GDM1 (cell line): Measurements from ENCODE around the gene FAM43B.

Source experiments
- DNase-seq: peaks from one replicate; lab custom pipeline; 2025; lab: John Stamatoyannopoulos, UW

The FAM43B gene

DNA sequence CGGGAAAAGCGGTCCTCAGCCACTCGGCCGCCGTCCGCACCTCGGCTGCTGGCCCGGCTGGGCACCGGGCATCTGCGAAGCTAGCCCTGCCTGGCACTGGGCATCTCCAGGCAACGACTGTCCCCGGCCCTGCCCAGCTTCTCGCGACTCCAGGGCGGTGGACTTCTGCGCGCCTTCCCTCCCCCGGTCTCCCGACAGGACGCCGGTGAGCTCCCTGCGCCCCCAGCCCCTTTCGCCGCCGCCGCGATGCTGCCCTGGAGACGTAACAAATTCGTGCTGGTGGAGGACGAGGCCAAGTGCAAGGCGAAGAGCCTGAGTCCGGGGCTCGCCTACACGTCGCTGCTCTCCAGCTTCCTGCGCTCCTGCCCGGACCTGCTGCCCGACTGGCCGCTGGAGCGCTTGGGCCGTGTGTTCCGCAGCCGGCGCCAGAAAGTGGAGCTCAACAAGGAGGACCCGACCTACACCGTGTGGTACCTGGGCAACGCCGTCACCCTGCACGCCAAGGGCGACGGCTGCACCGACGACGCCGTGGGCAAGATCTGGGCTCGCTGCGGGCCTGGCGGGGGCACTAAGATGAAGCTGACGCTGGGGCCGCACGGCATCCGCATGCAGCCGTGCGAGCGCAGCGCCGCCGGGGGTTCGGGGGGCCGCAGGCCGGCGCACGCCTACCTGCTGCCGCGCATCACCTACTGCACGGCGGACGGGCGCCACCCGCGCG is 514 bp downstream of the FAM43B start:
- no peak for DNase-seq

DNA sequence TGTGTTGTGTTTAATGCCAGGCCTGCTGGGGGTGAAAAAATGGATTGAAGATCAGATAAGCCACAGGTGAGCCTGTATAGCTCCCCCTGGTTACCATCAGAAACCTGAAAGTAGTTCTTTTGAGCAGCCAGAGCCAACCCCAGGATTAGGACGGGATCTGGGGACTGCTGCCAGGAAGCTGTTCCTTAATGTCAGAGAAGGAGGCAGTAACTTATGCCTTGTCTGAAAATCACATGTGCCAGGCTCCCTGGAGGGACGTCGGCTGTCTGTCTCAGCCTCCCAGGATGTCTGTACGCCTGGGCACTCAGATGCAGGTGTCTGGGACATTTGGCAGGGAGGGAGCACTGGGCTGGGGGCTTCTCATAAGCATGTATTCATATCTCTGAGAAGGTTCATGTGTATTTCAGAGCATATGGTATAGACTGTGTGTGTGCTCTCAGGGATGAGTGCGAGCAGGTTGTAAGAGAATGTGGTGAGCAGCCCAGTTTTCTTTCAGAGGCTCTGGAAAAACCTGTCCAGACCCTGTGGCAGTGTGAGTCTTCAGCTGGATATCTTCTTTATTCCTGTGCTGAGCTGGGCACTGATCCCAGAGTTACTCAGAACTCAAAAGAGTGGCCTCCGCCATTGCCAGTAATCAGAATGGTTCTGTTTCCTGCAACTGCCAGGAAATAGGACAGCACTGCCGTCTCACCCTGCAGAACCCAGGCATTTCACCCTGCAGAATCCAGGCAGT is 2.8 kb downstream of the FAM43B start:
- DNase-seq = no peak

DNA sequence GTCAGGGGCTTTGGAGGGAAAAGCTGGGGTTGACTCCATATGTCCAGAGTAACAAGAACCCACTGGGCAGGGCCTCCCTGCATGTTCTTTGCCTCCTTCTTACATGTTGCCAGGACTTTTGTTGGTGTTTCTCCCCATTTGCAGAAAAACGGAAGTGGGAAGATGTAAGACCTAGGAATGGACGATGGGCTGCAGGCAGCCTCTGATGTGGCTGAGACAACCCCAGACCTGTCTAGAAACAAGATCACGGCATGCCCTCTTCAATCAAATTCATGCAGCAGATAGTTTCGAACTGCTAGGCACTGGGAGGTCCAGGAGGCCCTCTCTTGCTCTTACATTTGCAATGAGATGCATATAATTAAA is 3.4 kb downstream of the FAM43B start:
- no peak for DNase-seq

DNA sequence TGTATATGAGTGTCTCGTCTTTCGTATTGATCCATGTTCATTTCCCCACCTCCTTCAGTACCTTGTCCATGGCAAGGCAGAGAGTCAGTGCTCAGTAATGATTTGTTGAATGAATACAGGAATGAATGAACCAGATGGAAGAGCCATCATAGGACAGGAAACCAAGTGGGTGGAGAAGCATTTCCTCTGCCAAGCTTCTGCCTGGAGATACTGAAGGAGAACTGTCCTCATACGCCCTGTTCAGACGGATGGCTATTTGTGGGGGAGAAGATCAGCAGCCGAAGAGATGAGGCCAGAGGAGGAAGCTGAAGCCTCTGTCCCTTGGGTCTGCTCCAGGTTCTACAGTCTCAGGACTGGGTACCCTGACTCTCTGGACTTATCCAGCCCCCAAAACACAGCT is 5.8 kb downstream of the FAM43B start:
- no peak for DNase-seq

DNA sequence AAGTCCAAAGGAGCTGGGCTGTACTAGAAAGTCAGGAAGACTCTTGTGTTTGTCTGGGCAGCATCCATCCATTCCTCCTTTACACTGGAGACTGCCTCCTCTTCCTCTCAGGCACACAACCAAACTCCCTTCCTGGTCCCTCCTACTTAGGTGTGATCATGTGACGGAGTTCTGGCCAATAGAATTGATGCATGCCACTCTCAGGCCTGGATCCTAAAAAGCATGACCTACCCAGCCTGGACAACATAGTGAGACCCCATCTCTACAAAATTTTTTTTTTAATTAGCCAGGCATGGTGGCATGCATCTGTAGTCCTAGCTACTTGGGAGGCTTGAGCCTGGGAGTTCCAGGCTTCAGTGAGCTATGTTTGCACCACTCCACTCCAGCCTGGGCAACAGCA is 8.6 kb downstream of the FAM43B start:
- no peak for DNase-seq

DNA sequence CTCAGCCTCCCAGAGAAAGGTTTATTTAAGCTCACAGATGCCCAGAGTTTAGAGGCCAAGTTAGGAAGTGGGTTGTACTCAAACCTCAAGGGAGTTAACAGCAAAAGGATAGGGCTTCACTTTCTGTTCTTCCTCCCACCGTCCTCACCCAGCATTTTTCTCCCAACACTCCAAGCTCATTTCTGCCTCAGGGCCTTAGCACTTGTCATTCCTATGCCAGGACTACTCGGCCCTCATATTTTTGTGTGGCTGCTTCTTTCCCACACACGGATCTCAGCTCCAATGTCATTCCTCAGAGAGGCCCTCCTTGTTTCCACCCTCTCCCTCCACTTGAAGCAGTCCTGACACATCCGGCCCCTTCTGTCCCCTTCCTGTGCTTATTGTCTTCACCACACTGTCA is 12.9 kb downstream of the FAM43B start:
- no peak for DNase-seq

DNA sequence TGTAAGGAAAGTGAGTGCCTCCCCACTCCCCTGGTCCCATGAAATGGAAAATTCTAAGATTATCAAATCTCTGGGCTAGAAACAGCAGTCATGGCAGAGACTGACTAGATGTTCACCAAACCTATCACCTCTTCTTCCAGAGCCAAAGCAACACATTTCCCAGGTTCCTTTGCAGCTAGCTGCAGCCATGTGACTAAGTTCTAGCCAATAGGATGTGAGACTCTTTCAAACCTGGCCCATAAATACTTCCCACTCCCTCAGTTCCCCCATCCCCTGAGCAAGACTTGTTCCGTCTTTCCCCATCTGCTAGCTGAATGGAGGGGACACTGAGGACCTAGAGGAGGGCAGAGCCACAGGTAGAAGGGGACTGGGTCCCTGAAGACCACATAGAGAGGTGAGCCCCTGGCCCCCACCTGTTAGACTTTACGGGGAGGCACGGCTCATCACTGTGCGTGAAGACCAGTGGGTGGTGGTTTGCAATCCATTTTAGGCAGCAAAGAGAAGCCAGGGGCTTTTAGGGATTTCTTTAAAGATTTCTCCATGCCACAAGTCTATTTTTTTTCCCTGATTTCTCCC is 17.2 kb downstream of the FAM43B start:
- no peak for DNase-seq

DNA sequence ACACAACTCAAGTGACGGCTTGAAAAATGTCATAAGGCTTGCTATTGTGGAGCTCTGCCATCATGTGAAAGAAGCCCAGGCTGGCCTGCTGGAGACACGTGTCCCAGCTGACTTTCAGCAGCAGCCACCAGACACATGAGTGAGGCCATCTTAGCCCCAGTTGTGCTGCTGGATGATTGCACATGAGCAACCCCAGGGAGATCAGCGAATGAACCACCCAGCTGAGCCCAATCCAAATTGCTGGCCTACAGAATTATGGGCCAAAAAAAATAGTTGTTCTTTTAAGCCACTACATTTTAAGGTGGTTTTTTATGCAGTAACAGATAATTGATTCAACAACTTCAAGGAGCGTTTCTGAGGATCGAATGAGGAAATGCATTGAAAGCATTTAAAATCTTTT is 19.1 kb downstream of the FAM43B start:
- no peak for DNase-seq

DNA sequence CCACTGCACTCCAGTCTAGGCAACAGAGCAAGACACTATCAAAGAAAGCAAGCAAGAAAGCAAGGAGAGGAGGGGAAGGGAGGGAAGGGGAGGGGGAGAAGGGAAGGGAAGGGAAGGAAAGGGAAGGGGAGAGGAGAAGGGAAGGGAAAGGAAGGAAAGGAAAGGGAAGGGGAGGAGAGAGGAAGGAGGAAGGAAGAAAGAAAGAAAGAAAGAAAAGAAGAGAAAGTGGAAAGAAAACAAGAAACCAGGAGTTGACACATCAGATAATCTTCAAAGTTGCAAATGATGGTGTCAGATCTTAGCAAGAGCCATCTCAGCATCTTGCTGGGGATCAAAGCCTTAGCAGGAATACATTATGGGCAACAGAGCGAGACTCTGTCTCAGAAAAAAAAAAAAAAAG is 21.6 kb downstream of the FAM43B start:
- no peak for DNase-seq

DNA sequence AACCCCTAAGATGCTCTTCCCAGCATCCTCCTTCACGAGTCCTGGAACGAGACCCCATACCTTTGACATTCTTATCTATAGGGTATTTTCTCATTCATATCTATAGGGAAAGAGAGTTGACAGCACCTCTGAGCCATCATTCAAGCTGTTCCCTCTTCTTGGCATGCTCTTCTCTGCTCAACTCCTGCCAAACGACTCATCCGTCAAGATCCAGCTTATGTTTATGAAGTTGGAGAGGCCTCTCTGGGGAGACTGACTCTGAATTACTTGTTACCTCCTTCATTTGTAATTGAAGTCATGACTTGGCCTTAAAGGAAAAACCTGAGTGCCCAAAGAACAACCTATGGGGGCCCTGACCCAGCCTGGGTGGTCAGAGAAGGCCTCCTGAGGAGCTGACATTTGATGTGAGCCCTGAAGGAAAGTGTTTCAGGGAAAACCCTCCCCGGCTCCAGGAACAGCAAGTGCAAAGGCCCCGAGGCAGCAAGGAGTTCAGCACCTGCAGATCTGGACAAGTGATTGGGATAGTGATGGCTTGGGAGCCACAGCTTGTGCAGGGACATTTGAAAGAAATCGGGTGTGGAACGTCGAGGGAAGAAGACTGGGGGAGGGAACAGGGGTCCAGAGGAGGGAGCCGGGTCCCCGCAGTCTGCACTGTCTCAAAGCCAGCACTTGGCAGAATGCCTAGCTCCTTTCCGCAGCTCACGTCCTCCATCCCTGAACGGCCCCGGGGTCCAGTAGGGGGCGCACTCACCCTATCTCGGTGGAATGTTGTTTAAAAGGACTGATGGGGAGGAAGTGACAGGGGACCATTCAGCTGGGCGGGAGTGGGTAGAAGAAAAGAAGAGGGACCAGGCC is 22.5 kb downstream of the FAM43B start:
- DNase-seq = peak; percentile 71

DNA sequence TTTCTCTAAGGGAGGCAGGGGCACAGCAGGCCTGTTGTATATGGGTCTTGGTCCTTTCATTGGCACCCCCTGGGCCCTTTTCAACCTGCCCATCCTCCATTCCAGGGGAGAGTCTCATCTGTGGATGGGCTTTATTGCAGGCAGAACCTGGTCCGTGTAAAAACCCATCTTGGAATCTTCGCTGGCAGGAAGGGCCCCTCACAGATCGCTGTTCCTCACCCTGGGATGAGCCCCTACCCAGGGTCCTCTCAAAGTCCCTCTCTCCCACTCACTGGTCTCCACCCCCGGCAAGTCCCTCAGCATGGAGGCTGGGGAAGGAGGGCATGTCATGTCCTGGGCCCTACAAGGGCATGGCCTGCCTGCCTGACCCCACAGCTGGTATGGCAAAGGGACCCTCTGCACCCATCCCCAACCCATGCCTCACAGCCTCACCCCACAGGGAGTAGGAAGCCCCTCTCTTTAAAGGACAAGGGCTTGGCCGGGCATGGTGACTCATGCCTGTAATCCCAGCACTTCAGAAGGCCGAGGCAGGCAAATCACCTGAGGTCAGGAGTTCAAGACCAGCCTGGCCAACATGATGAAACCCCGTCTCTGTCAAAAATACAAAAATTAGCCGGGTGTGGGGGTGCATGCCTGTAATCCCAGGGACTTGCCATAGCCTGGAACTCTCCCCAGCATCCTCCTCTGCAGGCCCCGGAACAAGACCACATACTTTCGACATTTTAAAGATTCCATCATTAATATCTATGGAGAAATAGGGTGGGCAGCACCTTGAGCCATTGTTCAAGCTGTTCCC is 23.4 kb downstream of the FAM43B start:
- DNase-seq = no peak

DNA sequence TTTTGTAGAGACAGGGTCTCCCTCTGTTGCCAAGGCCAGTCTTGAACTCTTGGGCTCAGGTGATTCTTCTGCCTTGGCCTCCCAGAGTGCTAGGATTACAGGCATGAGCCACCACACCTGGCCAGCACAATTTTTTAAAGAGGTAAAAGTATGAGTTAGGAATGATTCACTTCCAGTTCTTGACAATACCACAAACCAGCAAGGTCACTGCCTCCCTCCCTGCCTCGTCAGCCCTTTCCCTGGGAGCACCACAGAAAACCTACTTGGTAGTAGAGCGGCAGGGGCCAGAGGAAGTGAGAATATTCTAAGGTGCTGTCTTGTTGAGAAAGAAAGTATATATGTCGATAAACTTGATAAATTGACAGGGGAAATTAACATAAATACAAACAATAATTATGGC is 25.7 kb downstream of the FAM43B start:
- DNase-seq = no peak

DNA sequence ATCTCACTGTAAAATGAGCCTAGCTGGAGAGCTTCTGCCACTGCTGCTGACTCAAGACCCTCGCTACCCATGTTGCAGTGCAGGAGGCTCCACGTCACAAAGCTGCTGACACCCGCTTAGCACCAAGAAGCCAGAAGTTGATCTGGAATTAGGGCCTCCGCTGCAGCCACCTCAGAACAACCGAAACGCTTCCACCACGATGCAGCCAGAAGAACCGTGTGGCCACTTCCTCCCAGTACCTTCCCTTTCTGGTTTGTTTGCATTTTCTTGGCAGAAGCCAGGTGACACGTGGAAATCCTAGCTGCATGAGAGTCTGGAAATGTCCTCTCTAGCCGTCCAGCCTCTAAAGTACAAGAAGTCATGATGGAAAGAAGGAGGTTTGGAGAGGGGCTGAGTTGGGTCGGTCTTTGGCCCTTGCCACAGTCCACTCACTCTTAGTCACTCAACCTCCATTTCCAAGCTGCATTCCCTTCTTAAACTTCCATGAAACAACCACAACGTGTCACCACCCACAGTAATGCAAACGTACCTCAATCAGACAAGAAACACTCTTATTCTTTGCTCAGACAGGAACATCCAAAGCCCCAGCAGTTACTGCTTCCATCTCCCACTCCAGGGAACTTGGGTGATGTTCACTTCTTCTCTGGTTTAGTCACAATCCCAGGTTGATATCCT is 26.5 kb downstream of the FAM43B start:
- DNase-seq = no peak

DNA sequence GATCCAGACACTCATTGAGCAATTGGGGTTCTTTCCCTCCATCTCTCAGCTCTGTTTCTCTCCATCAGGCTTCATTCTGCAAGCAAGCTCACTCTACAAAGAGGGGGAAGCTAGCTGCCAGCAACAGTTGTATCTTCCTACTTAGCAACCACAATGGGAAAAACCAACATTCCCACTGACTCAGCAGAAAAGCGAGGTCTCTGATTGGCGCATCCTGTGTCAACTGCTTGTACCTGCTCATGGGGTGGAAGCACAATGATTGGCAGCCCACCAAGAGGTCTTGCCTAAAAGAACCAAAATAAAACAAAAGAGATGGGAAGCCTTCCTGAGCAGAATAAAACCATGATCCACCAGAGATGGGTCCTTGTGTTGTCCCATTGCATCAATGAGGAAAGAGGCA is 32.5 kb downstream of the FAM43B start:
- peak; percentile 70 for DNase-seq

DNA sequence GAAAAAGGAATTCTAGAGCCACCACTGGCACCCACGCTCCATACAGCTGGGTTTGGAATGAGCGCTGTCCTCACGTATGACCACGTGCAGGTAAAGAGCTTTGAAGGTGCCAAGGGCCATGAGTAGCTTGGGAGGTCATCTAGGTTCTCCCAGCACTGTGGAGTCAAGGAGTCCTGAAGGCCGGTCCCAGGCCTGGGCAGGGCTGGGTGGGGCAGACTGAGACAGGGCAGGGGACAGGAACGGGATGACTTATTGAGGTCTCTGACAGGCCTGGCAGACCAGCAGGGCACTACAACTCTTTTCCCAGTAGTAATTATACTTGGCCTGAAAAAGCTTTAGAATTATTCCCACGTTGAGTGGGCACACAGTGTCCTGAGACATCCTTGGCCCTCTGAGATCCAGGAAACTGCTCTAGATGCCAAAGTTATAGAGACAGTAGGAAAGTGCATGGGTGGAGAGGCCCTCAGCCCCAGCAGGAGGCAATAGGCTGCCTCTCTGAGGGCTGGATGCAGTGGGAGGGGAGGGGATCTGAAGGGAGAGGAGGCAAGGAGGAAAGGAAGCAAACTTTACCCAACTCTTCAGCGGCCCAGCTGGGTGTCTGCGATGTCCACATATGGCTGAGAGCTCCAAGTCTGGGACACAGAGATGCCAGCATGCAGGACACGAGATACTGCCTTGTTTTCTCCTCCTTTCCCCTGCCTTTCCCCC is 34.7 kb downstream of the FAM43B start:
- DNase-seq = no peak

DNA sequence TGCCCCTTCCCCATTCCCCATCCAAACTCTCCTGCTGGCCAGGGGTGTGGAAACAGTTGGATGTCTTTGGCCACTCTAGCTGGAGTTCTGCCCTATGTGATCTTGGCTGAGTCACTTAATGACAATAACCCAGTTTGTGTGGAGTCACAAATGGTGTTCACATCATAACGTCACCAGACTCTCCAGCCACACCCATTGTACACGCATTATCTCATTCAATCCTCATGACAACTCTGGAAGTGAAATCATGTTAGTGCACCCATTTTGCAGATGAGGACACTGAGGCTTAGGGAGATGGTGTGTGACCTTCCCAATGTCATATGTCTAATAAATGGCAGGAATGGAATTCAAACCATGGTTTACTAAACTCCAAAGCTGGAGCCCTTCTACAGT is 35.3 kb downstream of the FAM43B start:
- no peak for DNase-seq

DNA sequence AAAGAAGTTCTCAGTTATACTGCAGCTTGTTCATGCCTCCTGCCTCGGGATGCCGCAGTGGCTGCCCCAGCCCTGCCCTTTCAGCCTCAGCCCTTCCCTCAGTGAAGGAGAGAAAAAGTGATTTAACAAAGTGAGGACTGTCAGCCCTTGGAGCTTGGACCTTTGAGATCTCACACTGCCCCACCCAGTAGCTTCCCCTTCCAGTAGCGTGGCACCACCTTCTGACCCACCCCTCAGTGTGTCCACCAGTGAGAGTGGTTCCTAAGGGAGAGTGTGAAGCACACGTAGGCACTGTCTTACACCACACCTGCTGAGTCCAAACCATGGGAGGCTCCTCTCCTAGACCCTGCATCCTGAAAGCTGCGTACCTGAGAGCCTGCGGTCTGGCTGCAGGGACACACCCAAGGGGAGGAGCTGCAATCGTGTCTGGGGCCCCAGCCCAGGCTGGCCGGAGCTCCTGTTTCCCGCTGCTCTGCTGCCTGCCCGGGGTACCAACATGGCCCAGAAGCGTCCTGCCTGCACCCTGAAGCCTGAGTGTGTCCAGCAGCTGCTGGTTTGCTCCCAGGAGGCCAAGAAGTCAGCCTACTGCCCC is 36.4 kb downstream of the FAM43B start, which contains the start of gene CDA:
Gene CDA (plus strand): TSS at position 464 of the 592 bp plus-strand sequence. CDS start 33 bp downstream, at position 497.
- no peak for DNase-seq

DNA sequence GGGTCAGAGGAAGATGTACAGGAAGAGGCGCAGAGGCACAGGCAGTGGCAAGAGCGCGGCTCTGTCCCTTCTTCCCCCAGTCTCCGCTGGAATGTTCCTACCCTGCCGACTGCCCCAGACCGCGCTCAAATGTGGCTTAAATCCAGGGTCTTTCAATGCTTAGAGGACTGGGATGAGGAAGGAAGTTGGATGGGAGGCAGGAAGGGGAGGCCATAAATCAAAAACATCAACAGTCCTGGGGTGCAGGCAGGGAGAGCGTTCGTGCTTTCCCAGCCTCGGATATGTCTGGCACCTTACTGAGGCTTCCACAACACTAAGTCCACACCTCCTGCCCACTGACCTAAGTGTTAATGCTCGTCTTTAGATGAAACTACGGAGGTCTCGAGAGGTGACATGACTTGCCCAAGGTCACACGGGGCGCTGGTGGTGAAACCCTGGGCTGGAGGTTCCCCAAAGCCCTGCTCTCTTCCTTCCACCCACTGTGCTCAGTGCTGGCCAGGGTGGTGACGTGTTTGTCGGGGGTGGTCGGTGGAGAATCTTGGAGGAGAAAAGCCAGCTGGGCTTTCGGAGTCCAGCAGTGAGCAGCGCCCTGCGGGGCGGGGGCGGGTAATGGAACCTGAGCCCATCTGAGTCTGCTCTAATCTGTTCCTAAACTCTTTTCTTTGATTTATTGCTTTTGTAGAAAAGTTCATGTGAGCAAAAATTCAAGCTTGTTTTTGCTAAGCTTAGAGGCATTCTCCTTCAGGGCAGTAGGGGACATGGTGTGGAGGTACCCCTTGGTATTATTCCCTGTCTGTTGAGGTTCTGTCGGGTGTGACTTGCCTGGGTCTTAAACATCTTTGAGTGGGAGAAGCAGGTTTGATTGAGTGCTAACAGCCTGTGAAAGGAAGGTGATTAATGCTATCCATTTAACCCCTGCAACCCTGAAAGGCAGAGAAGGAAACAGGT is 37.2 kb downstream of the FAM43B start:
- DNase-seq = no peak

DNA sequence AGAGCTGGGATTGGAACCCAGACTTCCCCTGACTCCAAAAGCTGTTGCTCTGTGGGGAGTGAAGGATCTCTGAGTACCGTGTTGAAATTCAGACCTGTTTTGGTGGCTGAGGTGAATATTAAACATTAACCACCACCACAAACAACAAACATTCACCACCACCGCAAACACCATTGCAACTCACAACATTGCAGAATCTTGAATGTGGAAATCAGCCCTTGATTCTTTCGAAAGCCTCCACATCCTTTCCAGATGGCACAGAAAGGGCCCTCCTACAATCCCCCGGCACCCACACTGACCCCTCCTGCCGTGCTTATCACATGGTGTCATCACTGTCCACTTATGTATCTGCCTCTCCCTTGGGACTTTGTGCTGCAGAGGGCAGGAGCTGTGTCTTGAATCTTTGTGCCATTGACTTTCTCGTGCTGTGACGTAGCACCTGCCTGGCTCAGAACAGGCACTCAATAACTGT is 38.0 kb downstream of the FAM43B start:
- DNase-seq = no peak
